HepG2 (cell line): Measurements from ENCODE around the gene UCP1. TPM values are rescaled to one million over a fixed set of nuclear protein-coding genes. Genes with fewer than 3 reads are reported as not detected.

Experiments
- FOSL2 ChIP-seq: sonication (generic); formaldehyde crosslinking; IDR thresholded peaks from 2 replicates; pipeline ENCODE4 v1.4.0; 2020; ENCODE audit warnings: missing genetic modification reagents
- NKX3-1 ChIP-seq: sonication (generic); formaldehyde crosslinking; IDR thresholded peaks from 2 replicates; pipeline ENCODE4 v1.5.0; 2020; ENCODE audit warnings: missing genetic modification reagents
- TSC22D2 ChIP-seq: sonication (generic); formaldehyde crosslinking; IDR thresholded peaks from 2 replicates; pipeline ENCODE4 v1.5.1; 2020; ENCODE audit warnings: missing genetic modification reagents, mild to moderate bottlenecking, borderline replicate concordance
- ZBTB7B ChIP-seq: sonication (generic); formaldehyde crosslinking; IDR thresholded peaks from 2 replicates; pipeline ENCODE4 v1.4.0; 2020; ENCODE audit warnings: missing genetic modification reagents
- ZNF703 ChIP-seq: sonication (generic); formaldehyde crosslinking; IDR thresholded peaks from 2 replicates; pipeline ENCODE4 v1.5.1; 2020; ENCODE audit warnings: missing genetic modification reagents, mild to moderate bottlenecking, moderate library complexity, borderline replicate concordance
- ZSCAN22 ChIP-seq: sonication (generic); formaldehyde crosslinking; IDR thresholded peaks from 2 replicates; pipeline ENCODE4 v1.4.0; 2020; ENCODE audit warnings: mild to moderate bottlenecking, missing genetic modification reagents
- polyA plus RNA-seq, 8 experiments: library from polyadenylated mRNA; depleted of rRNA in 3 of 8; stranded (reverse) in 7 of 8; unstranded in 1 of 8; fragments of >200 nt; fragmentation: Illumina TruSeq in 4 of 8; extraction: Trizol in 4 of 8; gene quantifications; 2 replicates each; pipeline versions ENCODE4 v1.2.1 to v1.2.3, GENCODE V29; 2011 to 2016; ENCODE audit warnings: low read depth in 4 of 8, missing spikeins in 1 of 8, mixed read lengths in 1 of 8; ENCODE audit not compliant: insufficient read depth in 1 of 8
- total RNA-seq, 5 experiments: library from RNA; depleted of rRNA; stranded (reverse); fragments of >200 nt; fragmentation: Illumina TruSeq; extraction: Trizol; gene quantifications; 2 replicates each; pipeline ENCODE4 v1.2.3, GENCODE V29; 2016; ENCODE audit warnings: low read depth in 1 of 5
- TF ChIP-seq, protein P1 (sequence below), 2 experiments: fragments of 450-650 bp in 1 of 2; sonication (generic) in 1 of 2; formaldehyde crosslinking; IDR thresholded peaks; 2 replicates each; pipeline versions ENCODE4 v1.5.0 to v1.8.0; 2020 to 2022; ENCODE audit warnings: mild to moderate bottlenecking in 1 of 2, missing genetic modification reagents in 1 of 2
- TF ChIP-seq, protein P2 (sequence below): sonication (generic); formaldehyde crosslinking; IDR thresholded peaks from 2 replicates; pipeline ENCODE4 v1.8.1; 2023; ENCODE audit warnings: missing genetic modification reagents, mild to moderate bottlenecking, borderline replicate concordance
- TF ChIP-seq, protein P3 (sequence below): sonication (generic); IDR thresholded peaks from 2 replicates; pipeline ENCODE4 v1.6.1; 2016; ENCODE audit warnings: low read depth, borderline replicate concordance
- TF ChIP-seq, protein P4 (sequence below): sonication (generic); formaldehyde crosslinking; IDR thresholded peaks from 2 replicates; pipeline ENCODE4 v1.4.0; 2020; ENCODE audit warnings: missing genetic modification reagents
- TF ChIP-seq, protein P5 (sequence below): IDR thresholded peaks from 2 replicates; pipeline ENCODE4 v1.6.1; 2016; ENCODE audit warnings: mild to moderate bottlenecking
- TF ChIP-seq, protein P6 (sequence below): sonication (generic); formaldehyde crosslinking; IDR thresholded peaks from 2 replicates; pipeline ENCODE4 v1.4.0; 2020; ENCODE audit warnings: mild to moderate bottlenecking, missing genetic modification reagents, borderline replicate concordance
- TF ChIP-seq, protein P7 (sequence below): IDR thresholded peaks from 2 replicates; pipeline ENCODE4 v1.4.0; 2020; ENCODE audit warnings: mild to moderate bottlenecking, missing genetic modification reagents

UCP1 gene
- total and polyA plus RNA-seq, 2 of the 13 experiments (the other 11 are each of a cell fraction or from before 2014, with no cell fraction given) = 0.11 TPM

DNA sequence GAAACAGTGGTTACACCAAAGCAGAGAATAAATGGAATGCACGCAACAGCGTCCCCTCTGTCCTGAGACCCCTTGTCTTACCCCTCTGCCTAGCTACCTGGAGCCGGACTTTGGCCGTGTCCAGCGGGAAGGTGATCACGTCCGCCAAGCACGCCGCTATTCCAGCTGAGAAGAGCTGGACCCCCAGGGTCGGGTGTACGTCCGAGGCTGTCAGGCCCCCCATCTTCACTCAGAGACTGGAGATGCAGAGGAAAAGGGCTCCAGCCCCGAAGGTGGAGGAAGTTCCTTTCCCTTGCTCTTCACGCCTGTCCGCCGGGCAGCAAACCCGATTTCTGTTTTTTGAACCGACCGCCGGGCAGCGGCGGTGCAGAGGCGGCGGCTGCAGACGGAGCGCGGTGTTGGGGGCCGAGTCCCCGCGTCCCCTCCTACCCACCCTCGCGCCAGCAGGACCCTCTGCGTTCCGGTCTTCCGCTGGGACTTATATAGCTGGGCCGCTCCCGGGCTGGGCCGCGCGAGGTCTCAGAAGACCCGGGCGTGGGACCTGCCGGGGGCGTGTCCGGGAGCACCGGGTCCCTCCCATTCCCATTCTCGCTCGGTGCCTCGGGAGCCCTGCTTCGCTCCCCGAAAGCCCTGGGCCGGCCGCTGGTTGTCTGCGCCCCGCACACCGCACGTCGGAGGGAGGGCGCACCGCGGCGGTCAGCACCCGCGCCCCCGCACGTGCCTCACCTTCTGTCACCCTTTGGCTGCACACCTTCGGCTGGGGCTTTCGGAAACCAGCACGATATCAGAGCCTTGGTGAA is at the start of gene UCP1 (continued):
- TF ChIP-seq ZBTB7B (0 out of 2 replicates have a peak, but pooled peaks have one; percentile 38), FOSL2 (CRISPR knock-in tag) (no peak), ZNF703 (CRISPR knock-in tag) (no peak), TSC22D2 (no peak), NKX3-1 (CRISPR knock-in tag) (no peak), ZSCAN22 (CRISPR knock-in tag) (no peak)
- TF ChIP-seq, protein P1, sequence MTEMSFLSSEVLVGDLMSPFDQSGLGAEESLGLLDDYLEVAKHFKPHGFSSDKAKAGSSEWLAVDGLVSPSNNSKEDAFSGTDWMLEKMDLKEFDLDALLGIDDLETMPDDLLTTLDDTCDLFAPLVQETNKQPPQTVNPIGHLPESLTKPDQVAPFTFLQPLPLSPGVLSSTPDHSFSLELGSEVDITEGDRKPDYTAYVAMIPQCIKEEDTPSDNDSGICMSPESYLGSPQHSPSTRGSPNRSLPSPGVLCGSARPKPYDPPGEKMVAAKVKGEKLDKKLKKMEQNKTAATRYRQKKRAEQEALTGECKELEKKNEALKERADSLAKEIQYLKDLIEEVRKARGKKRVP (CRISPR knock-in tag; IDR thresholded peaks at IDR 0.05) = no peak
- TF ChIP-seq, protein P2, sequence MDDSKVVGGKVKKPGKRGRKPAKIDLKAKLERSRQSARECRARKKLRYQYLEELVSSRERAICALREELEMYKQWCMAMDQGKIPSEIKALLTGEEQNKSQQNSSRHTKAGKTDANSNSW (CRISPR knock-in tag) = no peak
- TF ChIP-seq, protein P3, sequence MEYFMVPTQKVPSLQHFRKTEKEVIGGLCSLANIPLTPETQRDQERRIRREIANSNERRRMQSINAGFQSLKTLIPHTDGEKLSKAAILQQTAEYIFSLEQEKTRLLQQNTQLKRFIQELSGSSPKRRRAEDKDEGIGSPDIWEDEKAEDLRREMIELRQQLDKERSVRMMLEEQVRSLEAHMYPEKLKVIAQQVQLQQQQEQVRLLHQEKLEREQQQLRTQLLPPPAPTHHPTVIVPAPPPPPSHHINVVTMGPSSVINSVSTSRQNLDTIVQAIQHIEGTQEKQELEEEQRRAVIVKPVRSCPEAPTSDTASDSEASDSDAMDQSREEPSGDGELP = 0 out of 2 replicates have a peak, but pooled peaks have one; percentile 20
- TF ChIP-seq, protein P4, sequence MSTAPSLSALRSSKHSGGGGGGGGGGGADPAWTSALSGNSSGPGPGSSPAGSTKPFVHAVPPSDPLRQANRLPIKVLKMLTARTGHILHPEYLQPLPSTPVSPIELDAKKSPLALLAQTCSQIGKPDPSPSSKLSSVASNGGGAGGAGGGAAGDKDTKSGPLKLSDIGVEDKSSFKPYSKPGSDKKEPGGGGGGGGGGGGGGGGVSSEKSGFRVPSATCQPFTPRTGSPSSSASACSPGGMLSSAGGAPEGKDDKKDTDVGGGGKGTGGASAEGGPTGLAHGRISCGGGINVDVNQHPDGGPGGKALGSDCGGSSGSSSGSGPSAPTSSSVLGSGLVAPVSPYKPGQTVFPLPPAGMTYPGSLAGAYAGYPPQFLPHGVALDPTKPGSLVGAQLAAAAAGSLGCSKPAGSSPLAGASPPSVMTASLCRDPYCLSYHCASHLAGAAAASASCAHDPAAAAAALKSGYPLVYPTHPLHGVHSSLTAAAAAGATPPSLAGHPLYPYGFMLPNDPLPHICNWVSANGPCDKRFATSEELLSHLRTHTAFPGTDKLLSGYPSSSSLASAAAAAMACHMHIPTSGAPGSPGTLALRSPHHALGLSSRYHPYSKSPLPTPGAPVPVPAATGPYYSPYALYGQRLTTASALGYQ (CRISPR knock-in tag) = no peak
- TF ChIP-seq, protein P5, sequence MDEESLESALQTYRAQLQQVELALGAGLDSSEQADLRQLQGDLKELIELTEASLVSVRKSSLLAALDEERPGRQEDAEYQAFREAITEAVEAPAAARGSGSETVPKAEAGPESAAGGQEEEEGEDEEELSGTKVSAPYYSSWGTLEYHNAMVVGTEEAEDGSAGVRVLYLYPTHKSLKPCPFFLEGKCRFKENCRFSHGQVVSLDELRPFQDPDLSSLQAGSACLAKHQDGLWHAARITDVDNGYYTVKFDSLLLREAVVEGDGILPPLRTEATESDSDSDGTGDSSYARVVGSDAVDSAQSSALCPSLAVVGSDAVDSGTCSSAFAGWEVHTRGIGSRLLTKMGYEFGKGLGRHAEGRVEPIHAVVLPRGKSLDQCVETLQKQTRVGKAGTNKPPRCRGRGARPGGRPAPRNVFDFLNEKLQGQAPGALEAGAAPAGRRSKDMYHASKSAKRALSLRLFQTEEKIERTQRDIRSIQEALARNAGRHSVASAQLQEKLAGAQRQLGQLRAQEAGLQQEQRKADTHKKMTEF (CRISPR knock-in tag) = no peak
- TF ChIP-seq, protein P6, sequence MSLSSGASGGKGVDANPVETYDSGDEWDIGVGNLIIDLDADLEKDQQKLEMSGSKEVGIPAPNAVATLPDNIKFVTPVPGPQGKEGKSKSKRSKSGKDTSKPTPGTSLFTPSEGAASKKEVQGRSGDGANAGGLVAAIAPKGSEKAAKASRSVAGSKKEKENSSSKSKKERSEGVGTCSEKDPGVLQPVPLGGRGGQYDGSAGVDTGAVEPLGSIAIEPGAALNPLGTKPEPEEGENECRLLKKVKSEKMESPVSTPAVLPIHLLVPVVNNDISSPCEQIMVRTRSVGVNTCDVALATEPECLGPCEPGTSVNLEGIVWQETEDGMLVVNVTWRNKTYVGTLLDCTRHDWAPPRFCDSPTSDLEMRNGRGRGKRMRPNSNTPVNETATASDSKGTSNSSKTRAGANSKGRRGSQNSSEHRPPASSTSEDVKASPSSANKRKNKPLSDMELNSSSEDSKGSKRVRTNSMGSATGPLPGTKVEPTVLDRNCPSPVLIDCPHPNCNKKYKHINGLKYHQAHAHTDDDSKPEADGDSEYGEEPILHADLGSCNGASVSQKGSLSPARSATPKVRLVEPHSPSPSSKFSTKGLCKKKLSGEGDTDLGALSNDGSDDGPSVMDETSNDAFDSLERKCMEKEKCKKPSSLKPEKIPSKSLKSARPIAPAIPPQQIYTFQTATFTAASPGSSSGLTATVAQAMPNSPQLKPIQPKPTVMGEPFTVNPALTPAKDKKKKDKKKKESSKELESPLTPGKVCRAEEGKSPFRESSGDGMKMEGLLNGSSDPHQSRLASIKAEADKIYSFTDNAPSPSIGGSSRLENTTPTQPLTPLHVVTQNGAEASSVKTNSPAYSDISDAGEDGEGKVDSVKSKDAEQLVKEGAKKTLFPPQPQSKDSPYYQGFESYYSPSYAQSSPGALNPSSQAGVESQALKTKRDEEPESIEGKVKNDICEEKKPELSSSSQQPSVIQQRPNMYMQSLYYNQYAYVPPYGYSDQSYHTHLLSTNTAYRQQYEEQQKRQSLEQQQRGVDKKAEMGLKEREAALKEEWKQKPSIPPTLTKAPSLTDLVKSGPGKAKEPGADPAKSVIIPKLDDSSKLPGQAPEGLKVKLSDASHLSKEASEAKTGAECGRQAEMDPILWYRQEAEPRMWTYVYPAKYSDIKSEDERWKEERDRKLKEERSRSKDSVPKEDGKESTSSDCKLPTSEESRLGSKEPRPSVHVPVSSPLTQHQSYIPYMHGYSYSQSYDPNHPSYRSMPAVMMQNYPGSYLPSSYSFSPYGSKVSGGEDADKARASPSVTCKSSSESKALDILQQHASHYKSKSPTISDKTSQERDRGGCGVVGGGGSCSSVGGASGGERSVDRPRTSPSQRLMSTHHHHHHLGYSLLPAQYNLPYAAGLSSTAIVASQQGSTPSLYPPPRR (CRISPR knock-in tag) = no peak
- TF ChIP-seq, protein P7, sequence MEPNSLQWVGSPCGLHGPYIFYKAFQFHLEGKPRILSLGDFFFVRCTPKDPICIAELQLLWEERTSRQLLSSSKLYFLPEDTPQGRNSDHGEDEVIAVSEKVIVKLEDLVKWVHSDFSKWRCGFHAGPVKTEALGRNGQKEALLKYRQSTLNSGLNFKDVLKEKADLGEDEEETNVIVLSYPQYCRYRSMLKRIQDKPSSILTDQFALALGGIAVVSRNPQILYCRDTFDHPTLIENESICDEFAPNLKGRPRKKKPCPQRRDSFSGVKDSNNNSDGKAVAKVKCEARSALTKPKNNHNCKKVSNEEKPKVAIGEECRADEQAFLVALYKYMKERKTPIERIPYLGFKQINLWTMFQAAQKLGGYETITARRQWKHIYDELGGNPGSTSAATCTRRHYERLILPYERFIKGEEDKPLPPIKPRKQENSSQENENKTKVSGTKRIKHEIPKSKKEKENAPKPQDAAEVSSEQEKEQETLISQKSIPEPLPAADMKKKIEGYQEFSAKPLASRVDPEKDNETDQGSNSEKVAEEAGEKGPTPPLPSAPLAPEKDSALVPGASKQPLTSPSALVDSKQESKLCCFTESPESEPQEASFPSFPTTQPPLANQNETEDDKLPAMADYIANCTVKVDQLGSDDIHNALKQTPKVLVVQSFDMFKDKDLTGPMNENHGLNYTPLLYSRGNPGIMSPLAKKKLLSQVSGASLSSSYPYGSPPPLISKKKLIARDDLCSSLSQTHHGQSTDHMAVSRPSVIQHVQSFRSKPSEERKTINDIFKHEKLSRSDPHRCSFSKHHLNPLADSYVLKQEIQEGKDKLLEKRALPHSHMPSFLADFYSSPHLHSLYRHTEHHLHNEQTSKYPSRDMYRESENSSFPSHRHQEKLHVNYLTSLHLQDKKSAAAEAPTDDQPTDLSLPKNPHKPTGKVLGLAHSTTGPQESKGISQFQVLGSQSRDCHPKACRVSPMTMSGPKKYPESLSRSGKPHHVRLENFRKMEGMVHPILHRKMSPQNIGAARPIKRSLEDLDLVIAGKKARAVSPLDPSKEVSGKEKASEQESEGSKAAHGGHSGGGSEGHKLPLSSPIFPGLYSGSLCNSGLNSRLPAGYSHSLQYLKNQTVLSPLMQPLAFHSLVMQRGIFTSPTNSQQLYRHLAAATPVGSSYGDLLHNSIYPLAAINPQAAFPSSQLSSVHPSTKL (CRISPR knock-in tag) = peak; percentile 13; the same call in 1 of the 2 replicates
